ENCODE data around the gene RAB11A. TPM values are rescaled to one million over a fixed set of nuclear protein-coding genes. Genes with fewer than 3 reads are reported as not detected.

The RAB11A gene
- polyA plus RNA-seq, 1 donor from 2014 or later: 600 TPM

GRCh38 chr15:65919353-65919752 is 50.1 kb downstream of the RAB11A start:
- H3K27ac ChIP-seq (ENCODE audit: low read length): no peak overlapping the region
- no peaks in the 10 kb centered on the region for H3K36me3 ChIP-seq (ENCODE audit: insufficient read depth, low read length)
- H4K20me1 ChIP-seq (ENCODE audit: insufficient read depth): no peaks in the 10 kb centered on the region
- no peaks in the 10 kb centered on the region for H3K27me3 ChIP-seq (ENCODE audit: insufficient read depth, low read depth, low read length)
- no peaks in the 10 kb centered on the region for H3K9me2 ChIP-seq (ENCODE audit: insufficient read depth, low read length)
- no peak overlapping the region for H3K4me2 ChIP-seq (ENCODE audit: low read length)
- no peak for TF ChIP-seq SMC3 (conservative IDR thresholded peaks at IDR 0.05; ENCODE audit: poor library complexity)
- TF ChIP-seq EP300 (conservative IDR thresholded peaks at IDR 0.05; ENCODE audit: poor library complexity, severe bottlenecking): no peak
- TF ChIP-seq CTCF (IDR thresholded peaks at IDR 0.05; ENCODE audit: poor library complexity, severe bottlenecking): no peak
- no peak for TF ChIP-seq REST (IDR thresholded peaks at IDR 0.05; ENCODE audit: borderline replicate concordance)
- no peak for TF ChIP-seq RAD21 (conservative IDR thresholded peaks at IDR 0.05)
- TF ChIP-seq POLR2AphosphoS5 (IDR thresholded peaks at IDR 0.05): no peak
- no peak for TF ChIP-seq TAF1 (IDR thresholded peaks at IDR 0.05; ENCODE audit: low read depth)
- no peak for TF ChIP-seq EZH2 (IDR thresholded peaks at IDR 0.05; ENCODE audit: borderline replicate concordance, insufficient read depth, low read length, poor library complexity, severe bottlenecking)
- TF ChIP-seq MXI1 (conservative IDR thresholded peaks at IDR 0.05; ENCODE audit: poor library complexity, severe bottlenecking): no peak
- no peaks in the 10 kb centered on the region for H3K79me2 ChIP-seq (replicated peaks; ENCODE audit: insufficient read depth, low read length)
- no peak overlapping the region for H2AFZ ChIP-seq (ENCODE audit: low read depth, low read length)
- no peaks in the 10 kb centered on the region for H3F3A ChIP-seq (ENCODE audit: insufficient read depth, low read length, poor library complexity, severe bottlenecking)
- no peak overlapping the region for H3K9ac ChIP-seq (ENCODE audit: low read length)
- no peaks in the 10 kb centered on the region for H3K9me3 ChIP-seq (ENCODE audit: low read length)
- H3K4me3 ChIP-seq (ENCODE audit: low read length): no peak overlapping the region

GRCh38 chr15:65920121-65920520 is 50.8 kb downstream of the RAB11A start:
- Histone ChIP-seq H3K9me3 (ENCODE audit: low read length) (no peaks in the 10 kb centered on the region), H3K4me3 (ENCODE audit: low read length) (no peak overlapping the region), H3K4me2 (ENCODE audit: low read length) (no peak overlapping the region), H3K27me3 (ENCODE audit: insufficient read depth, low read depth, low read length) (no peaks in the 10 kb centered on the region), H4K20me1 (ENCODE audit: insufficient read depth) (no peaks in the 10 kb centered on the region), H3F3A (ENCODE audit: insufficient read depth, low read length, poor library complexity, severe bottlenecking) (no peaks in the 10 kb centered on the region), H3K9me2 (ENCODE audit: insufficient read depth, low read length) (no peaks in the 10 kb centered on the region), H3K79me2 (replicated peaks; ENCODE audit: insufficient read depth, low read length) (no peaks in the 10 kb centered on the region), H2AFZ (ENCODE audit: low read depth, low read length) (no peak overlapping the region), H3K27ac (ENCODE audit: low read length) (no peak overlapping the region), H3K36me3 (ENCODE audit: insufficient read depth, low read length) (no peaks in the 10 kb centered on the region), H3K9ac (ENCODE audit: low read length) (no peak overlapping the region)
- TF ChIP-seq POLR2AphosphoS5 (IDR thresholded peaks at IDR 0.05) (no peak), CTCF (IDR thresholded peaks at IDR 0.05; ENCODE audit: poor library complexity, severe bottlenecking) (no peak), REST (IDR thresholded peaks at IDR 0.05; ENCODE audit: borderline replicate concordance) (no peak), TAF1 (IDR thresholded peaks at IDR 0.05; ENCODE audit: low read depth) (no peak)
